Fibroblast of pulmonary artery (primary cell): ENCODE results near the gene GRB10.

Experiments
- DNase-seq: peaks from one replicate; pipeline ENCODE4 v3.0.0-alpha.2; 2010; ENCODE audit warnings: low read depth
- H3K4me3 ChIP-seq: replicated peaks from 2 replicates; pipeline ENCODE4 v1.5.1; 2011; ENCODE audit warnings: low read depth, mild to moderate bottlenecking, control low read depth, low read length, moderate library complexity
- TF ChIP-seq, protein P1 (sequence below): IDR thresholded peaks from 2 replicates; pipeline ENCODE4 v1.5.1; 2011; ENCODE audit warnings: mild to moderate bottlenecking, control low read depth, low read length, inconsistent platforms; ENCODE audit errors: missing control alignments

GRB10 gene

GRCh38 chr7:50542132-50542531 lies 240.6 kb downstream of the GRB10 start:
- no peak overlapping the region for H3K4me3 ChIP-seq
- DNase-seq: no peak
- TF ChIP-seq, protein P1, sequence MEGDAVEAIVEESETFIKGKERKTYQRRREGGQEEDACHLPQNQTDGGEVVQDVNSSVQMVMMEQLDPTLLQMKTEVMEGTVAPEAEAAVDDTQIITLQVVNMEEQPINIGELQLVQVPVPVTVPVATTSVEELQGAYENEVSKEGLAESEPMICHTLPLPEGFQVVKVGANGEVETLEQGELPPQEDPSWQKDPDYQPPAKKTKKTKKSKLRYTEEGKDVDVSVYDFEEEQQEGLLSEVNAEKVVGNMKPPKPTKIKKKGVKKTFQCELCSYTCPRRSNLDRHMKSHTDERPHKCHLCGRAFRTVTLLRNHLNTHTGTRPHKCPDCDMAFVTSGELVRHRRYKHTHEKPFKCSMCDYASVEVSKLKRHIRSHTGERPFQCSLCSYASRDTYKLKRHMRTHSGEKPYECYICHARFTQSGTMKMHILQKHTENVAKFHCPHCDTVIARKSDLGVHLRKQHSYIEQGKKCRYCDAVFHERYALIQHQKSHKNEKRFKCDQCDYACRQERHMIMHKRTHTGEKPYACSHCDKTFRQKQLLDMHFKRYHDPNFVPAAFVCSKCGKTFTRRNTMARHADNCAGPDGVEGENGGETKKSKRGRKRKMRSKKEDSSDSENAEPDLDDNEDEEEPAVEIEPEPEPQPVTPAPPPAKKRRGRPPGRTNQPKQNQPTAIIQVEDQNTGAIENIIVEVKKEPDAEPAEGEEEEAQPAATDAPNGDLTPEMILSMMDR: no peak

- TF ChIP-seq, protein P1: no peak
- H3K4me3 ChIP-seq: no peak overlapping the region
- DNase-seq: no peak
These were observed 241.7 kb downstream of the GRB10 start for GRCh38 chr7:50540785-50541579.
